Measurements from ENCODE around the gene BCAS4. TPM values are rescaled to one million over a fixed set of nuclear protein-coding genes. Genes with fewer than 3 reads are reported as not detected.

BCAS4 gene
- total RNA-seq, 2 experiments from 2014 or later: 11.0 to 11.6 TPM

DNA sequence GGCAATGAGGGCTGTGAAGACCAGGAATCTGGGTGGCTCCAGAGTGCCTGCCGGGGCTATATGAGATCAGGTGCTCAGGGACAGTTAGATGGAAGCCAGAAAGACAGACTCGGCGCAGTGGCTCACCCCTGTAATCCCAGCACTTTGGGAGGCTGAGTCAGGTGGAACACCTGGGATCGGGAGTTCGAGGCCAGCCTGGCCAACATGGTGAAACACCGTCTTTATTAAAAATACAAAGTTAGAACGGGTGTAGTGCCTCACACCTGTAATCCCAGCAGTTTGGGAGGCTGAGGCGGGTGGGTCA, 43.4 kb downstream of the BCAS4 start:
- no peak overlapping the region for H3K27ac Mint-ChIP-seq
- peaks cover 3% of the 10 kb centered on the region for H3K36me3 Mint-ChIP-seq
- intact Hi-C loops (cut with micrococcal nuclease): no loop called here
- ChIA-PET CTCF (no interaction called here), POLR2A (no interaction called here)
- H3K4me3 Mint-ChIP-seq: no peak overlapping the region
- DNase-seq: no peak
- H3K4me1 Mint-ChIP-seq (ENCODE audit: low read depth): peaks cover 10% of the 10 kb centered on the region
- H3K27me3 Mint-ChIP-seq: no peaks in the 10 kb centered on the region
- no peaks in the 10 kb centered on the region for H3K9me3 Mint-ChIP-seq

DNA sequence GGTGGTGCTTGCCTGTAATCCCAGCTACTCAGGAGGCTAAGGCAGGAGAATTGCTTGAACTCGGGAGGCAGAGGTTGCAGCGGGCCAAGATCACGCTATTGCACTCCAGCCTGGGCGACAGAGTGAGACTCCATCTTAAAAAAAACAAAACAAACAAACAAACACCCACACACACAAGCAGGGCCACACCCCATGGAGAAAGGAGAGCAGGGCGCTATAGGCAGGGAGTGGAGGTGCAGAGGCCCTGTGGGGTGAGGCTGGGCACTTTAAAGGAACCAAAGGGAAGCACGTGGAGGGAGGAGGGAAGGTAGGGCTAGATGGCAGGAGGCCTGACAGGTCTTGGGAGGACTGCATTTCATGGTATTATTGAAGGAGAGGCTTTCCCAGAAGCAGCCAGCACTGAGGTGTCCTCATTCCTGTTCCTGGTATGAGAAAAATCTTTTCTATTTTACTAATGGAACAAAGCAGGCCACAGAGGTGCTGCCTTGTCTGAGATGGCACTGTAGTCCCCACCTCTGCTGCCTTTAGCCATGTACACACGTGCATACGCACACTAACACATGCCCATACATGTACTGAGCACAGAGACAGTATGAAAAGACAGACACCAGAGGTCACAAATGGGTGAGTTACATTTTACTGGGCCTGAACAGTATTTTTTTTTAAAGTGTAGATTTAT, 44.0 kb downstream of the BCAS4 start:
- H3K9me3 Mint-ChIP-seq: no peaks in the 10 kb centered on the region
- H3K36me3 Mint-ChIP-seq: peaks cover 3% of the 10 kb centered on the region
- no peaks in the 10 kb centered on the region for H3K27me3 Mint-ChIP-seq
- CTCF ChIA-PET: interaction anchor here (1.2 kb wide), 1 partner anchor 48 kb away, joined by 3 read pairs; no protein-coding TSS in a partner anchor
- peaks cover 10% of the 10 kb centered on the region for H3K4me1 Mint-ChIP-seq (ENCODE audit: low read depth)
- H3K4me3 Mint-ChIP-seq: no peak overlapping the region
- POLR2A ChIA-PET: no interaction called here
- no peak for DNase-seq
- H3K27ac Mint-ChIP-seq: no peak overlapping the region
- intact Hi-C loops (cut with micrococcal nuclease): no loop called here

- no peak for DNase-seq
- peaks cover 3% of the 10 kb centered on the region for H3K36me3 Mint-ChIP-seq
- no peak overlapping the region for H3K27ac Mint-ChIP-seq
- intact Hi-C loops (cut with micrococcal nuclease): no loop called here
- H3K27me3 Mint-ChIP-seq: no peaks in the 10 kb centered on the region
- no peak overlapping the region for H3K4me3 Mint-ChIP-seq
- H3K9me3 Mint-ChIP-seq: no peaks in the 10 kb centered on the region
- ChIA-PET CTCF (interaction anchor here (1.0 kb wide), 1 partner anchor 86 kb away, joined by 3 read pairs; no protein-coding TSS in a partner anchor), POLR2A (no interaction called here)
- peaks cover 19% of the 10 kb centered on the region for H3K4me1 Mint-ChIP-seq (ENCODE audit: low read depth)
Observed at GRCh38 chr20:50842821-50843220, 48.0 kb downstream of the BCAS4 start.

DNA sequence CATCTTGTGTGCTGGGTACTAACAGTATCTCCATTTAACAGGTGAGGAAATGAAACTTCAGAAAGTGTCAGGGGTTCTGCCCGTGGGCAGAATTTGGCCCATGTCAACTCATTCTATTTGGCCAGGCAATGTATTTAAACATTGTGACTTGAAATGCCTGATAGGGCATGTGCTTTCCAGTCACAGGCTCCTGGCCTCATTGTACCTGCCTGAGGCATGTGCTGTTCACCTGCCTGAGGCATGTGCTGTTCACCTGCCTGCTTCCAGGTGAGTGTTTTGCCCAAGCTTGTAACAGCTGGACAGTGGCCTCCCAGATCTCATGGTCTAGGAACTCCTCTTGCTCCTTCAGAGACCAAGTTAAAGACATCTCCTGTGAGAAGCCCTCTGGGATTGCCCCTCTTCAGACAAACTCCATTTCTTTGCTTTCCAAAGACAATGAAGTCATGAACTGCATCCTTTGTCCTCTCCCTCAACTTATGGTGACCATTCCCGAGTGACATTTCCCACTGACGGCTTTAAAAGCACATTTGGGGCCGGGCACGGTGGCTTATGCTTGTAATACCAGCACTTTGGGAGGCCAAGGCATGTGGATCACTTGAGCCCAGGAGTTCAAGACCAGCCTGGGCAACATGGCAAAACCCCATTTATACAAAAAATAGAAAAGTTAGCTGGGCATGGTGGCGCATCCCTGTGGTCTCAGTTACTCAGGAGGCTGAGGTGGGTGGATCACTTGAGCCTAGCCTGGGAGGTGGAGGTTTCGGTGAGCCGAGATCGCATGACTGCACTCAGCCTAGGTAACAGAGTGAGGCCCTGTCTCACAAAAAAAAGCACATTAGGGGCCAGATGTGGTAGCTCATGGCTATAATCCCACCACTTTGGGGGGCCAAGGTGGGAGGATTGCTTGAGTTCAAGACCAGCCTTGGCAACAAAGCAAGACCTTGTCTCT, 48.7 kb downstream of the BCAS4 start:
- POLR2A ChIA-PET: no interaction called here
- intact Hi-C loops (cut with micrococcal nuclease): no loop called here
- CTCF ChIA-PET: interaction anchor here (1.0 kb wide), 1 partner anchor 85 kb away, joined by 3 read pairs; no protein-coding TSS in a partner anchor
- peaks cover 14% of the 10 kb centered on the region for H3K4me1 Mint-ChIP-seq (ENCODE audit: low read depth)
- no peak for DNase-seq
- no peaks in the 10 kb centered on the region for H3K27me3 Mint-ChIP-seq
- no peaks in the 10 kb centered on the region for H3K9me3 Mint-ChIP-seq
- no peak overlapping the region for H3K4me3 Mint-ChIP-seq
- H3K27ac Mint-ChIP-seq: peak overlapping the region; percentile 5
- peaks cover 3% of the 10 kb centered on the region for H3K36me3 Mint-ChIP-seq

DNA sequence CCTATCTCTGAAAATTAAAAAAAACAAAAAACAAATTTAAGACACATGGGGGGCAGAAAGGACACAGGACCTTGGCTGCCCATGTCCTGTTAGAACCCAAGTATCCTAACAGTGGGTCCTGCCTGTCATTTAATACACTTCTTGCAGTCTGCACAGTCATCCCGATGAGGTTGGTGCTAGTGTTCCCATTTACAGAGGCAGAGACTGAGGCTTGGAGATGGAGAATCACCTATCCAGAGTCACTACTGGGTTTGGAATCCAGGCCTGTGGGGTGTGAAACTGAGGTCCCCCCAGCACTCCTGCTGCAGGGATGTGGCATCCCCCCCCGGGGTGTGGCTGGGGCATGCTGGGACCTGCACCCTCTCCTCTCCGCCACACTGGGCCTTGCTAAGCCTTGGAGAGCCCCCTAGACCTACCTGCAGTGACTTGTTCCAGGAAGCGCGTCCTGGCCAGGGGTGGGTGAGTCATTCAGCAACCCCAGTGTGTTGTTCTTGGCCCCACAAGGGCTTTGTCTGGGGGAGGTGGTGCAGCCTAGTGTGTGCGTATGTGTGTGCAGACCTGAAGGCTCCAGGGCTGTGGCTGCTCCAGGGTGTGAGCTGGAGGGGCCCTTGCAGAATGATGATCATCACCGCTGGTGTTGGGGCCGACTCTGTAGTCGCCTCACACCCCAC, 49.7 kb downstream of the BCAS4 start:
- Mint-ChIP-seq H3K9me3 (no peaks in the 10 kb centered on the region), H3K4me1 (ENCODE audit: low read depth) (peaks cover 12% of the 10 kb centered on the region), H3K4me3 (no peak overlapping the region), H3K36me3 (peaks cover 3% of the 10 kb centered on the region), H3K27ac (peak overlapping the region; percentile 5), H3K27me3 (no peaks in the 10 kb centered on the region)
- ChIA-PET POLR2A (interaction anchor here (0.6 kb wide), 1 partner anchor 70 kb away, joined by 3 read pairs; no protein-coding TSS in a partner anchor), CTCF (no interaction called here)
- peak; percentile 82 for DNase-seq
- intact Hi-C loops (cut with micrococcal nuclease): no loop called here

- DNase-seq: no peak
- intact Hi-C loops (cut with micrococcal nuclease): no loop called here
- Mint-ChIP-seq H3K27ac (no peak overlapping the region), H3K27me3 (no peaks in the 10 kb centered on the region), H3K4me3 (no peak overlapping the region), H3K4me1 (ENCODE audit: low read depth) (peaks cover 12% of the 10 kb centered on the region), H3K9me3 (no peaks in the 10 kb centered on the region), H3K36me3 (peaks cover 3% of the 10 kb centered on the region)
- CTCF ChIA-PET: interaction anchor here (1.3 kb wide), 1 partner anchor 51 kb away, joined by 3 read pairs; the partner anchor contains the start of gene BCAS4
- POLR2A ChIA-PET: no interaction called here
Observed at GRCh38 chr20:50845566-50846215, 50.8 kb downstream of the BCAS4 start.

DNA sequence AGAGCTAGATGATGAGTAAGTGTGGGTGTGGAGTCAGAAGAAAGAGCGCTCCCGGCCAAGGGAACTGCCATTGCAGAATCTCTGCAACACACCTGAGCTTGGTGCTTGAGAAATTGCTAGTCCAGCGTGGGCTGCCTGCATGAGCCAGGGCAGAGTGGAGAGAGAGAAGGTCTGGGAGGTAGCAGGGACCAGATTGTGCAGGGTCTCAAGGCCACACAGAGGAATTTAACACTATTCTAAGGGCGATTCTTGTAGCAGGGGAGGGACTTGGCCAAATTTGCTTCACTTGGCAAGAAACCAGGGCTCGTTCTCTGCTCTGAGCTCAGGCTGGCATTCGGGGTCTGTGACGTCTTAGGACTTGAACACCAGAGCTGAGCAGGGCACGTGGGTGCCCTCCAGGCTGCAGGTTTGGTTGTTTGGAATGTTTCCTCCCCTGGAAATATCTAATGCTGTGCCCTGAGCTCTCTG, 53.5 kb downstream of the BCAS4 start:
- ChIA-PET POLR2A (no interaction called here), CTCF (interaction anchor here (1.7 kb wide), 1 partner anchor 54 kb away, joined by 4 read pairs; the partner anchor contains the start of gene BCAS4)
- intact Hi-C loops (cut with micrococcal nuclease): no loop called here
- DNase-seq: no peak
- Mint-ChIP-seq H3K4me3 (no peak overlapping the region), H3K27me3 (no peaks in the 10 kb centered on the region), H3K36me3 (no peaks in the 10 kb centered on the region), H3K4me1 (ENCODE audit: low read depth) (peaks cover 12% of the 10 kb centered on the region), H3K9me3 (no peaks in the 10 kb centered on the region), H3K27ac (no peak overlapping the region)

DNA sequence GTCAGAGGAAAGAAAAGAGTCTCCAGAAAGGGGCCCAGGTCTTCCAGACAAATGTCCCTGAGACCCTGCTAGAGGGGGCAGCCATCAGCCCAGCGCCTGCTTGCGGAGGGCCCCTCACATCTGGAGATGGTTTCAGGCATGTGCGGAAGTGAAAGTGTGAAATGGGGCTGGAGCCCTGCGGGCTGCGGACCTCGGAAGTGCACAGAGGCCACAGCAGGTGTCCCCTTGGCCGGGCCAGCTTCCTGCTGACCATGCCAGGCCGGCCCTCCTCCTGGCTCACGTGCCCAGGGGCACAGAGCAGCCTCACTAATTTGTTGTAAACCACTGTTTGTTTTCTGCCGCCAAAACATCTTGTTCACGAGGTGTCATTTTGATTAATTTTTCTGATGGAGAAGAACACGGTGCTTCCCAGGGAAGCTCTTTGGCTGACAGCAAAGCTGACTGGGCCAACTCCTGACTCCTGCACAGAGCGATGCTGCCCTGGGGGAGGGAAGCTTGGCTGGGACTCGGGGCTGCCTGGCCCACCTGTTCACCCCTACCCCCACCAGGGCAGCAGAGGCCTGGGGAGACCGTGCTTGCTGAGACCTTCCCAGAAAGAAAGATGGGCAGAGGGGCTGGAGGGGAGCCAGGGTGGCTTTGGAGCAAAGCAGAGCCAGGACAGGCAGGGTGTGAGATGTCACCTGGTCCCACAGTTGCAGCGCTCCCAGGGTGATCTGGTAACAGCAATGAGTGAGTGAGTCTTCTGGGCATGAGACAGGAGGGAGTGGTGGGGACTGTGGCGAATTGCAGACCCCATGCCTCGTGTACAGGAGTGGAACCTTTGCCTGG, 54.2 kb downstream of the BCAS4 start:
- no peaks in the 10 kb centered on the region for H3K36me3 Mint-ChIP-seq
- peaks cover 12% of the 10 kb centered on the region for H3K4me1 Mint-ChIP-seq (ENCODE audit: low read depth)
- no peak for DNase-seq
- no peak overlapping the region for H3K4me3 Mint-ChIP-seq
- H3K27me3 Mint-ChIP-seq: no peaks in the 10 kb centered on the region
- POLR2A ChIA-PET: no interaction called here
- no peaks in the 10 kb centered on the region for H3K9me3 Mint-ChIP-seq
- no peak overlapping the region for H3K27ac Mint-ChIP-seq
- CTCF ChIA-PET: interaction anchor here (1.7 kb wide), 1 partner anchor 54 kb away, joined by 4 read pairs; the partner anchor contains the start of gene BCAS4
- intact Hi-C loops (cut with micrococcal nuclease): no loop called here

- ChIA-PET CTCF (no interaction called here), POLR2A (no interaction called here)
- Mint-ChIP-seq H3K9me3 (no peaks in the 10 kb centered on the region), H3K4me1 (ENCODE audit: low read depth) (no peaks in the 10 kb centered on the region), H3K27me3 (no peaks in the 10 kb centered on the region), H3K4me3 (no peak overlapping the region), H3K36me3 (no peaks in the 10 kb centered on the region), H3K27ac (no peak overlapping the region)
- no peak for DNase-seq
- intact Hi-C loops (cut with micrococcal nuclease): no loop called here
Observed at GRCh38 chr20:50850721-50851286, 55.9 kb downstream of the BCAS4 start.

DNA sequence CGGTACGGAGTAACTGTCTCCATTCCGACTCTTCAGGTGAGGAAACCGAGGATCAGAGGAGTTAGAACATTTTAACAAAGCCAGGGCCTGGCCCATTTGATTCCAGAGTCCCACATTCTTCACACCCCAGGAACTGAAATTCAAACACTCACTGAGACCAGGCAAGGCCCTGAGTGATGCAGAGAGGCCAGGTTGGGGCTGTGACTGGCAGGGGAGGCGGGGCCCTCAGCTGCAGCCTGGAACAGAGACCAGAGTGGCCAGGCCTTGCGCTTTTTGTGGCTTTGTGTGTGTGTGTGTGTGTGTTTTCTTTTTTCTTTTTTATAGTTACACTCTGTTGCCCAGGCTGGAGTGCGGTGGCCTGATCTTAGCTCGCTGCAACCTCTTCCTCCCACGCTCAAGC, 57.2 kb downstream of the BCAS4 start:
- DNase-seq: no peak
- ChIA-PET CTCF (no interaction called here), POLR2A (no interaction called here)
- Mint-ChIP-seq H3K36me3 (no peaks in the 10 kb centered on the region), H3K4me3 (no peak overlapping the region), H3K27me3 (no peaks in the 10 kb centered on the region), H3K4me1 (ENCODE audit: low read depth) (no peaks in the 10 kb centered on the region), H3K27ac (no peak overlapping the region), H3K9me3 (no peaks in the 10 kb centered on the region)
- intact Hi-C loops (cut with micrococcal nuclease): no loop called here
